WTC11 (cell line): ENCODE data around the gene TMEM117.

ENCODE experiments used
- ATF1 ChIP-seq: sonication (generic); formaldehyde crosslinking; IDR thresholded peaks from 2 replicates; pipeline ENCODE4 v1.8.1; 2023; ENCODE audit warnings: mild to moderate bottlenecking, moderate library complexity, missing genetic modification reagents
- ETV6 ChIP-seq: sonication (generic); formaldehyde crosslinking; IDR thresholded peaks from 2 replicates; pipeline ENCODE4 v1.8.1; 2022; ENCODE audit warnings: mild to moderate bottlenecking, missing genetic modification reagents
- JUN ChIP-seq: sonication (generic); formaldehyde crosslinking; IDR thresholded peaks from 2 replicates; pipeline ENCODE4 v1.8.0; 2023; ENCODE audit warnings: mild to moderate bottlenecking, missing genetic modification reagents
- SMAD4 ChIP-seq: sonication (generic); formaldehyde crosslinking; IDR thresholded peaks from 2 replicates; pipeline ENCODE4 v1.8.0; 2022; ENCODE audit warnings: mild to moderate bottlenecking, missing genetic modification reagents
- ZNF121 ChIP-seq: sonication (generic); formaldehyde crosslinking; IDR thresholded peaks from 2 replicates; pipeline ENCODE4 v1.8.0; 2023; ENCODE audit warnings: missing genetic modification reagents
- ZNF416 ChIP-seq: fragments of 250-450 bp; sonication (Bioruptor Pico); IDR thresholded peaks from 2 replicates; pipeline ENCODE4 v1.9.0; 2021; ENCODE audit warnings: mild to moderate bottlenecking, inconsistent platforms
- TF ChIP-seq, protein P1 (sequence below): fragments of 200-600 bp; IDR thresholded peaks from 2 replicates; pipeline ENCODE4 v1.8.0; 2022; ENCODE audit warnings: antibody characterized with exemption
- TF ChIP-seq, protein P2 (sequence below): fragments of 250-450 bp; sonication (Bioruptor Pico); IDR thresholded peaks from 2 replicates; pipeline ENCODE4 v1.8.0; 2021; ENCODE audit warnings: mild to moderate bottlenecking
- TF ChIP-seq, protein P3 (sequence below): sonication (generic); formaldehyde crosslinking; IDR thresholded peaks from 2 replicates; pipeline ENCODE4 v1.8.0; 2022; ENCODE audit warnings: mild to moderate bottlenecking, missing genetic modification reagents
- TF ChIP-seq, protein P4 (sequence below): sonication (generic); formaldehyde crosslinking; IDR thresholded peaks from 2 replicates; pipeline ENCODE4 v1.8.1; 2023; ENCODE audit warnings: mild to moderate bottlenecking, missing genetic modification reagents

DNA sequence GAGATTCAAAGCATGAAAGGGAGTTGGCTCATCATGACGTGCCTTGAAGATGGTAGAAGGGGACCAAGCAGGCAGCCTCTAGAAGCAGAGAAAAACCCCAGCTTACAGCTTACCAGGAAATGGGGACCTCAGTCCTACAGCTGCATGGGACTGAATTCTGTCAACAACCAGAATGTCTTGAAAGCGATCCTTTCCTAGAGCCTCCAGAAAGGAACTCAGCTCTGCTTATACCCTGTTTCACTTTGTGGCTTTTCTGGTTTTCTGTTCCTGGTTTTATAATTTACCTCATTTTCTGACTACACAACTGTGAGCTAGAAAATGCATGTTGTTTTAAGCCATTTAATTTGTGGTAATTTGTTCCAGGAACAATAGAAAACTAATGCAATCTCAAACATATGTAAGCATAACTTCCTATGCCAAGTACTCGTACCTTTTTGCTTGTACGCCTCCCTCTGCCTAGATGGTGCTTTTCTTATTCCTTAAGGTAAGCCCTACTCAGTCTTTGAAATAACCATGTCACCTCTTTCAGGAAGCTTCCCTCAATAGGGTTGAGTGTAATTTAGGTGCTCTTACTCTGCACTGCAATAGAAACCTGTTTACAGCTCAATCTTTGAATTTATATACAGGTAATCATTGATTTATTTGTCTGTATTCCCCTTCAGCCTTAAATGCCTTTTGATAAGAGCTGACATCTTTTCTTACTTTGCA is 348.8 kb downstream of the TMEM117 start:
- no peak for TF ChIP-seq ETV6 (CRISPR knock-in tag)
- TF ChIP-seq, protein P1, sequence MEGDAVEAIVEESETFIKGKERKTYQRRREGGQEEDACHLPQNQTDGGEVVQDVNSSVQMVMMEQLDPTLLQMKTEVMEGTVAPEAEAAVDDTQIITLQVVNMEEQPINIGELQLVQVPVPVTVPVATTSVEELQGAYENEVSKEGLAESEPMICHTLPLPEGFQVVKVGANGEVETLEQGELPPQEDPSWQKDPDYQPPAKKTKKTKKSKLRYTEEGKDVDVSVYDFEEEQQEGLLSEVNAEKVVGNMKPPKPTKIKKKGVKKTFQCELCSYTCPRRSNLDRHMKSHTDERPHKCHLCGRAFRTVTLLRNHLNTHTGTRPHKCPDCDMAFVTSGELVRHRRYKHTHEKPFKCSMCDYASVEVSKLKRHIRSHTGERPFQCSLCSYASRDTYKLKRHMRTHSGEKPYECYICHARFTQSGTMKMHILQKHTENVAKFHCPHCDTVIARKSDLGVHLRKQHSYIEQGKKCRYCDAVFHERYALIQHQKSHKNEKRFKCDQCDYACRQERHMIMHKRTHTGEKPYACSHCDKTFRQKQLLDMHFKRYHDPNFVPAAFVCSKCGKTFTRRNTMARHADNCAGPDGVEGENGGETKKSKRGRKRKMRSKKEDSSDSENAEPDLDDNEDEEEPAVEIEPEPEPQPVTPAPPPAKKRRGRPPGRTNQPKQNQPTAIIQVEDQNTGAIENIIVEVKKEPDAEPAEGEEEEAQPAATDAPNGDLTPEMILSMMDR: no peak
- no peak for TF ChIP-seq ATF1 (CRISPR knock-in tag)
- TF ChIP-seq ZNF416 (CRISPR knock-in tag): no peak
- TF ChIP-seq ZNF121 (CRISPR knock-in tag): no peak
- TF ChIP-seq, protein P2, sequence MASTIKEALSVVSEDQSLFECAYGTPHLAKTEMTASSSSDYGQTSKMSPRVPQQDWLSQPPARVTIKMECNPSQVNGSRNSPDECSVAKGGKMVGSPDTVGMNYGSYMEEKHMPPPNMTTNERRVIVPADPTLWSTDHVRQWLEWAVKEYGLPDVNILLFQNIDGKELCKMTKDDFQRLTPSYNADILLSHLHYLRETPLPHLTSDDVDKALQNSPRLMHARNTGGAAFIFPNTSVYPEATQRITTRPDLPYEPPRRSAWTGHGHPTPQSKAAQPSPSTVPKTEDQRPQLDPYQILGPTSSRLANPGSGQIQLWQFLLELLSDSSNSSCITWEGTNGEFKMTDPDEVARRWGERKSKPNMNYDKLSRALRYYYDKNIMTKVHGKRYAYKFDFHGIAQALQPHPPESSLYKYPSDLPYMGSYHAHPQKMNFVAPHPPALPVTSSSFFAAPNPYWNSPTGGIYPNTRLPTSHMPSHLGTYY (CRISPR knock-in tag): no peak
- no peak for TF ChIP-seq JUN
- TF ChIP-seq SMAD4 (CRISPR knock-in tag): no peak
- TF ChIP-seq, protein P3, sequence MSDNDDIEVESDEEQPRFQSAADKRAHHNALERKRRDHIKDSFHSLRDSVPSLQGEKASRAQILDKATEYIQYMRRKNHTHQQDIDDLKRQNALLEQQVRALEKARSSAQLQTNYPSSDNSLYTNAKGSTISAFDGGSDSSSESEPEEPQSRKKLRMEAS: no peak
- TF ChIP-seq, protein P4, sequence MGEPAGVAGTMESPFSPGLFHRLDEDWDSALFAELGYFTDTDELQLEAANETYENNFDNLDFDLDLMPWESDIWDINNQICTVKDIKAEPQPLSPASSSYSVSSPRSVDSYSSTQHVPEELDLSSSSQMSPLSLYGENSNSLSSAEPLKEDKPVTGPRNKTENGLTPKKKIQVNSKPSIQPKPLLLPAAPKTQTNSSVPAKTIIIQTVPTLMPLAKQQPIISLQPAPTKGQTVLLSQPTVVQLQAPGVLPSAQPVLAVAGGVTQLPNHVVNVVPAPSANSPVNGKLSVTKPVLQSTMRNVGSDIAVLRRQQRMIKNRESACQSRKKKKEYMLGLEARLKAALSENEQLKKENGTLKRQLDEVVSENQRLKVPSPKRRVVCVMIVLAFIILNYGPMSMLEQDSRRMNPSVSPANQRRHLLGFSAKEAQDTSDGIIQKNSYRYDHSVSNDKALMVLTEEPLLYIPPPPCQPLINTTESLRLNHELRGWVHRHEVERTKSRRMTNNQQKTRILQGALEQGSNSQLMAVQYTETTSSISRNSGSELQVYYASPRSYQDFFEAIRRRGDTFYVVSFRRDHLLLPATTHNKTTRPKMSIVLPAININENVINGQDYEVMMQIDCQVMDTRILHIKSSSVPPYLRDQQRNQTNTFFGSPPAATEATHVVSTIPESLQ: no peak
